Testis (tissue), 2 donors: Measurements from ENCODE around the gene DDIT3.

Source experiments
- POLR2A ChIP-seq: fragments of 450-650 bp; IDR thresholded peaks from one replicate; pipeline ENCODE4 v1.6.1; 2017; ENCODE audit warnings: antibody characterized with exemption, mild to moderate bottlenecking, moderate library complexity
- TF ChIP-seq, protein P1 (sequence below), 3 experiments: fragments of 450-650 bp in 2 of 3; fragments of 200-600 bp in 1 of 3; sonication (generic) in 1 of 3; IDR thresholded peaks; one replicate each; pipeline ENCODE4 v1.5.1; 2016 to 2019; ENCODE audit warnings: antibody characterized with exemption in 3 of 3, mild to moderate bottlenecking in 2 of 3, moderate library complexity in 1 of 3

DNA sequence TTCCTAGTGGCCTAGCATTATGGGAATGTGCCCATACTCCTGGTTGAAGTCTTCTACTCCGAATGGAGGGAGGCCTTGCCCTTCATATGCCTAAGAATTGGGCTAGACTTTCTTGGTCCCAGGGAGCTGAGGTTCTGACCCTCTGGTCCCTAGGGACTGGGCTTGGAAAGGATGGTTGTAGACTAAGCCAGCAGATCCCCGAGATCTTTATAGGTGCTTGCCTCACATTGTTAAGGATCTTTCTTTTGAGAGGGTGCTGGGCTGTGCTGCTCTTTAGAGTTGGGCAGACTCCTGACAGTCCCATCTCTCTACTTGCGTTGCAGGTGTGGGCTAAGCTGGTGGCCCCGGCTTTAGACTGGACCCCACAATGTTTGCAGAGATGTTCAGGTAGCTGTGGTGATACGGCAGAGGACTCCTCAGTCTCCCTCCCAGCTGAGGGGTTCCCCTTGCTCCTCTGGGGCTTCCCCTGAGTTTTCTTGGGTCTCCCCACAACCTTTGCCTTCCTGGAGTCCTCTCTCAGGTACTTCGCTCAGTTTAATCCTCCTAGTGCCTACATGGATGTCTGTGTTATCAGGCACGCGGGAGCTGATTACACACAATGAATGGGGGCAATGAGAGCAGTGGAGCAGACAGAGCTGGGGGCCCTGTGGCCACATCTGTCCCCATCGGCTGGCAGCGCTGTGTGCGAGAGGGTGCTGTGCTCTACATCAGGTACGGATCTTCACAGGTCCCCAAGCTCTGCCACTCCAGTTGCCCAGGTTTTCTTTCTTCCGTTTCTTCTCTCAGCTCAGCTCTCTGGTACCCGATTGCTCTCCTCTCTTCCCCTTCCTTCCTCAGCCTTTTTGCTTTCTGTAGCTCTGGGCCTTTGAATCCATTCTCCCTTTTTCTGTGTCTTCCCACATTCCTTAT is 3.6 kb upstream of the DDIT3 start:
- TF ChIP-seq, protein P1, sequence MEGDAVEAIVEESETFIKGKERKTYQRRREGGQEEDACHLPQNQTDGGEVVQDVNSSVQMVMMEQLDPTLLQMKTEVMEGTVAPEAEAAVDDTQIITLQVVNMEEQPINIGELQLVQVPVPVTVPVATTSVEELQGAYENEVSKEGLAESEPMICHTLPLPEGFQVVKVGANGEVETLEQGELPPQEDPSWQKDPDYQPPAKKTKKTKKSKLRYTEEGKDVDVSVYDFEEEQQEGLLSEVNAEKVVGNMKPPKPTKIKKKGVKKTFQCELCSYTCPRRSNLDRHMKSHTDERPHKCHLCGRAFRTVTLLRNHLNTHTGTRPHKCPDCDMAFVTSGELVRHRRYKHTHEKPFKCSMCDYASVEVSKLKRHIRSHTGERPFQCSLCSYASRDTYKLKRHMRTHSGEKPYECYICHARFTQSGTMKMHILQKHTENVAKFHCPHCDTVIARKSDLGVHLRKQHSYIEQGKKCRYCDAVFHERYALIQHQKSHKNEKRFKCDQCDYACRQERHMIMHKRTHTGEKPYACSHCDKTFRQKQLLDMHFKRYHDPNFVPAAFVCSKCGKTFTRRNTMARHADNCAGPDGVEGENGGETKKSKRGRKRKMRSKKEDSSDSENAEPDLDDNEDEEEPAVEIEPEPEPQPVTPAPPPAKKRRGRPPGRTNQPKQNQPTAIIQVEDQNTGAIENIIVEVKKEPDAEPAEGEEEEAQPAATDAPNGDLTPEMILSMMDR (IDR thresholded peaks at IDR 0.05) = no peak
- TF ChIP-seq POLR2A = no peak
